ENCODE measurements around the gene NDUFS7.

The NDUFS7 gene

DNA sequence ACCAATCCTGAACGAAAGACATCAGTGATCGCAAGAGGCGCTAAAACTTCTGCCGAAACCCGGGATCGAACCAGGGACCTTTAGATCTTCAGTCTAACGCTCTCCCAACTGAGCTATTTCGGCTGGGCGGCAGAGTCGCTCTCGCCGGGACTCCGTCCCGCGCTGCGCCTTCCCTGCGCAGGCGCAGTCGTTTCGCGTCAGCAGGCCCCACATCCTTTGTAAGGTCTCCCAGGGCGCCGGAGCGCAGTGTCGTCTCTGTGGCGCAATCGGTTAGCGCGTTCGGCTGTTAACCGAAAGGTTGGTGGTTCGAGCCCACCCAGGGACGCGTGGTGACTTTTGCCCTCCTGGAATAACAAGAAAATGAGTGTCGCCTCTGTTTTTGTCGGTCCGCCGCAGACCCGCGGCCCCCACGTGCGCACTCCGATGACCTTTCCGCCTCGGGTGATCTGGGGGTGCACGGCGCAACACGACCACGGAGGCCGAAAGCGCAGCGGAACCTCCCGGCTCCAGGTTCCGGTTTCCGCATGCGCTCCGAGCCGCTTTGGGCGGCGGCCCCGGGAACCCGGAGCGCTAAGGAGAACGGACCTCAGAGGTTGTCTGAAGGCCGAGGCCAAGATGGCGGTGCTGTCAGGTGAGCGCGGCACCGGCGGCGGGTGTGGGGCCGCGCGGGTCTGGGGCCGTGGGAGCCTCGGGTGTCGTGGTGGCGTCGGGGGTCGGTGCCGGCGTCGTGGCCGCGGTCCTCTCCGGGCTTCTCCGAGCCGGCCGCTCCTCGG, at the start of gene NDUFS7:
Gene NDUFS7 (plus strand): TSS at position 596 of the 773 bp plus-strand sequence. CDS start 20 bp downstream, at position 616.
- TF ChIP-seq, protein P1, sequence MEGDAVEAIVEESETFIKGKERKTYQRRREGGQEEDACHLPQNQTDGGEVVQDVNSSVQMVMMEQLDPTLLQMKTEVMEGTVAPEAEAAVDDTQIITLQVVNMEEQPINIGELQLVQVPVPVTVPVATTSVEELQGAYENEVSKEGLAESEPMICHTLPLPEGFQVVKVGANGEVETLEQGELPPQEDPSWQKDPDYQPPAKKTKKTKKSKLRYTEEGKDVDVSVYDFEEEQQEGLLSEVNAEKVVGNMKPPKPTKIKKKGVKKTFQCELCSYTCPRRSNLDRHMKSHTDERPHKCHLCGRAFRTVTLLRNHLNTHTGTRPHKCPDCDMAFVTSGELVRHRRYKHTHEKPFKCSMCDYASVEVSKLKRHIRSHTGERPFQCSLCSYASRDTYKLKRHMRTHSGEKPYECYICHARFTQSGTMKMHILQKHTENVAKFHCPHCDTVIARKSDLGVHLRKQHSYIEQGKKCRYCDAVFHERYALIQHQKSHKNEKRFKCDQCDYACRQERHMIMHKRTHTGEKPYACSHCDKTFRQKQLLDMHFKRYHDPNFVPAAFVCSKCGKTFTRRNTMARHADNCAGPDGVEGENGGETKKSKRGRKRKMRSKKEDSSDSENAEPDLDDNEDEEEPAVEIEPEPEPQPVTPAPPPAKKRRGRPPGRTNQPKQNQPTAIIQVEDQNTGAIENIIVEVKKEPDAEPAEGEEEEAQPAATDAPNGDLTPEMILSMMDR (IDR thresholded peaks at IDR 0.05), result no peak

DNA sequence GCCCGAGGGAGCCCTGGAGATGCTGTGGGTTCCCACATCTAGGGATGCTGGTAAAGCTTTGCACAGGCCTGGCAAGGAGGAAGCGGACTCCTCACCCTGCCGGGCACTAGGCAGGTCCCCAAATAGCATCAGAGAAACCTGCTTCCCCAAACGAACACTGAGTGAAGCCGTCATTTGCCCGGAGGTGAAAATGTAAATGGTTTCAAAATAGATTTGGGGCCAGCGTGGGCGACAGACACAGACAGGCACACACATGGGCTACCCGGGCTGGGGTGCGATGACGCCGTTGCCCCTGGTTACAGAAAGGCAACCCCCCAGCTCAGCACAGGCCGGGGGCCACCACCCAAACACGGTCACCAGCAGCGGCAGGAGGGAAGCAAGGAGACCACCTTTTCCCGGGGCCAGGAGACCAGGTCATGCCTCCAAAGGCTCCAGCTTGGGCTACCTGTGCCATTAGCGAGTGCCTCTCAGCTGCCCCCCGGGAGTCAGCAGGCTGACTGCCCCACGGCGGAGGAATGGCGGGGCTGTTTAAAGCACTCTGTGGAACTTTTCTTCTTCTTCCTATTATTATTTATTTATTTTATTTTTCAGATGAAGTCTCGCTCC, 47.5 kb upstream of the NDUFS7 start:
- TF ChIP-seq, protein P1 (IDR thresholded peaks at IDR 0.05), result no peak

DNA sequence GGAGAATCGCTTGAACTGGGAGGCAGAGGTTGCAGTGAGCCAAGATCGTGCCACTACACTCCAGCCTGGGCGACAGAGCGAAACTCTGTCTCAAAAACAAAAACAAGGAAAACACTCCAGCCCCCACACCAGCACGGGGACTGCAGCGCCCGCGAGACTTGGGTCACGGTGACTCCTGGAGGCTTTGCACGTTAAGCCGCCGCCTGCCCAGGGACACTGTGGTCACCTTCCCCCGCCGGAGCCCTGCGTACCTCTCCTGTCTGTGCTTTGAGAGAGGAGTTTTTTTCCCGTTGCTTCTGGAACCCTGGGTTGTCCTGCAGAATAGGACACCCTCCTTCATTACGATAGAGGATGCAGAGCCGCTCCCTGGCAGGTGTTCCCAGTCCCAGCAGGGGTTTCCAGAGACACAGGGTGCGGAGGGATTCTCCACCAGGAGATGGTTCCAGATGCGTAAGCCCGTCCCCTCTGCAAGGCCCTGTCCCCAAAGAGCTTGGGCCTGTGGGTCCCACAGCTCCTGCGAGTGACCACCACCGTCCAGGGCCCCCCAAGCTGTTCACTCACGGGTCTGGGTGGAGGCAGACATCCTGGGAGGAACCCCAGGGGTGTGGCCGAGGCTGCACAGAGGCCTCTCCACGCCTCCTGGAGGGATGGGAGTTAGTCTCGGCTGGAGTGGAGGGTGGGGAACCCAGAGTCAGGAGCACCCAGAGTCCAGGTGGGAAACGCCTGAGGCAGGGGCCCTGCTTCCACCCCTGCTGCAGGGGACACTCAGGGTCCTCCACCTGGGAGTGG, 42.8 kb upstream of the NDUFS7 start:
- TF ChIP-seq, protein P1 (IDR thresholded peaks at IDR 0.05), result no peak

DNA sequence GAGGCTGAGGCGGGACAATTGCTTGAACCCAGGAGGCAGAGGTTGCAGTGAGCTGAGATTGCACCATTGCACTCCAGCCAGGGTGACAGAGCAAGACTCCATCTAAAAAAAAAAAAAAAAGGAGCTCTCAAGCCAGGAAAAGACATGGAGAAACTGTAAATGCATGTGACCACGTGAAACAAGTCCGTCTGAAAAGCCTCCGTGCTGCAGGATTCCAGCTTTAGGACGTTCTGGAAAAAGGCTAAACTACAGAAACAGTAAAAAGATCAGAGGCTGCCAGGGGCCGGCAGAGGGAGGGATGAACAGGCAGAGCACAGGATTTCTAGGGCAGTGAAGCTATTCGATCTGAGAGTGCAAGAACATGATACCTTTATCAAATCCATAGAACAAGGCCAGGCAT, 40.7 kb upstream of the NDUFS7 start:
- TF ChIP-seq, protein P1 (IDR thresholded peaks at IDR 0.05), result no peak

DNA sequence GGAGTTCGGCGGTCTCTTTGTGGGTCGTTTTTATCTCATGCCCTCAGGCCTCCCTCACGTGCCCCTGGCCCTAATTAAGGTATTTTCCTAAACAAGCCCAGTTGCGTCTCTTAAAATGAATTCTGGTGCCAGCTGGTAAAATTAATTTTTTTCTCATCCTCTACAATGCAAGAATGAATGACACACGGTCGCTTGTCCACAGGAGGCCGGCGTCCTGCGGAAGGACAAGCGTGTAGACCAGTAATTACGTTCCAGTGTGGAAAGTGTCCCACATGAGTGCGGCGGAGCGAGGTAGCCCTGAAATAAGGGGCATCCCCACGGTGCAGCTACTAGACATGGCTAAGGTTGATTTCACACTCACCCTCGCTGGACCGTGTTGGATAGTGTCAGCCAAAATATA, 34.5 kb upstream of the NDUFS7 start:
- TF ChIP-seq, protein P1 (IDR thresholded peaks at IDR 0.05), result no peak

DNA sequence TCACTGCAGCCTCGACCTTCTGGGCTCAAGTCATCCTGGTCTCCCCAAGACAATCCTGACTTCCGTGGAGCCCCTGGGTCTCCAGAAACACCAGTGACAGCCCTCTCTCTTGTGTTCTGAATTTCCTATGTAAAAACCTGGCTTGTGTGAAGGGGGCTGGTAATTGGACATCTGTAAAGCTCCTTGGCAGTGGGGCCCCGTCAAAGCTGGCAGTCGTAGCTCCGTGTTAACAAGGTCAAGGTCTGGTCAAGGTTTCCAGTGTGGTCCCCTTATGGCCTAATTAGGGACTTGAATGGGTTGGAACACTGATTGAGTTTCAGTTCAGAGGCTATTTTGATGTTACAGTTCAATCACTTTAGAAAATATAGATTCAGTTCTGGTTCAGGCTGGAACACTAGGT, 32.8 kb upstream of the NDUFS7 start:
- TF ChIP-seq, protein P1 (IDR thresholded peaks at IDR 0.05), result no peak

DNA sequence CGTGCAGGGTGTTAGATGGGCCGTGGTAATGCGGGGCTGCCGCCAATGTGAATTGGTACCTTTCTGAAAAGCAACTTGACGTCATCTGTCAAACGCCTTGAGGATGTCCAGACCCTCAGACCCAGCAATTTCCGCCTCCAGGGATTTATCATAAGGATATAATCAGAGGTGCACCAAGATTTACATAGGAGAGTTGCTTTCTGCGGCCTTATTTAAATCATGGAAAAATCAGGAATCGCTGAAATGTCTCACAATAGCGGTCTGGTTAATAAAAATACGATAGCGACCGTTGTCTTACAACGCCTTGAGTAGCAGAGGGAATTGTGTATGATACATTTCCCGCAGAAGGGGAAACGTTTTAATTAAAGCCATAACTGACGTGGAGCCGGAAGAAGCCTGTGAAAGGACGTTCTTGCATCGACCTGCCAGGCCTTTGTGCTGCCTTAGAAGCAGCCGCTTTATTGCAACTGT, 32.3 kb upstream of the NDUFS7 start:
- TF ChIP-seq, protein P1 (IDR thresholded peaks at IDR 0.05), result no peak

Data from LNCAP (cell line).